ENCODE measurements around the gene TPTE2. TPM values are rescaled to one million over a fixed set of nuclear protein-coding genes. Genes with fewer than 3 reads are reported as not detected.
"Not testable (repeated sequence)": the region's sequence is repeated elsewhere in the genome, so short reads cannot be mapped to it uniquely, and the experiment has no call there.

The TPTE2 gene
- total RNA-seq = not detected

DNA sequence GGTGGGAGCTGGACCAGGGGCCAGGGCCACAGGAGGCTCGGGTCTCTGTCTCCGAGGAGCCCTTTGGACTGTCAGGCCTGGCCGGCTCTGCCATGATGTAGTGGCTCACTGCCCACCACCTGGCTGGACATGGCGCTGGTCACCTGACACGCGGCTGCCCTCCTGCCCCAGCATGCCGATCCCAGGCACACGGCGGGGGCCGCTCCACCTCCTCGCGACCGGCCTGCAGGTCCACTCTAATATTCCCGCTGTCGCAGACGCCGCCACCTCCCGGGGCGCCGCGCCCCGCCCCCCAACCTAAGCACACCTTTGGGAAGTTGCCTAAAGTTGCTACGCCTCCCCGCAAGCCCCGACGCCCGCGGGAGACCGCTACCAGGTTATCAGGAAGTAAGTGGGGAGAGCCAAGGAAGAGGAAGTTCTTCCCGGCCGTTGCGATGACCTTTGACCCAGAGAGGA, at the start of gene TPTE2:
Gene TPTE2, minus strand, starts transcription at position 406 of the 456 bp plus-strand sequence. CDS start 58,298 bp downstream, outside the sequence.
- H3K4me1 ChIP-seq; H3K4me3 ChIP-seq; H3K27ac ChIP-seq; DNase-seq; H3K9me3 ChIP-seq; intact Hi-C loops (cut with DNase I); H3K36me3 ChIP-seq: not testable (repeated sequence)
- 91 to 100% methylated on average over 2 to 7 of the region's 32 CpGs for WGBS, 2 donors
- H3K27me3 ChIP-seq = peaks cover 0 to 13% (median 2%) of the 10 kb centered on the region in 4 donors

DNA sequence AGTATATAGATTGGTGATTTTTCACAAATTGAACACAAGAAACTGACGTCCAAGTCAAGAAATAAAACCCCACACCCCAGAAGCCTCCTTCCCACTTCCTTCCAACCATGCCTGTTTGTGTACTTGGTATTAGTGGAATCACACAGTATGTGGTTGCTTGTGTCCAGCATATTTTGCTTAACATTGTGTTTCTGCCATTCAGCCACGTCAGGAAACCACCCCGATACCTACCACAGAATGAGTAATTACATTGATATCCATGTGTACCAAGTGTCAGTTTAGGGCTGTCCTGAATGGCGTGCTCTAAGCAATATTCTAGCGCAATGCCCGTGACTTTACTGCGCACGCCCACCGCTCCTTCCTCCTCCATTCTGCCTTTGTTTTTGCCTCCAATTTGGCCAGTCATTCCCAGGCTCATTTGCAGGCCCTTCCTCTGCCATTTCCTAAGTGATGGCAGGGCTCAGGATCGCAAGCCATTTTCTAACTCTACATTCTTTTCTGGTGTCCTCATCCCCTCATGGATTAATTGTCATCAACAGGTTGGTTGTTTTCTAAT, 46.3 kb upstream of the TPTE2 start:
- Histone ChIP-seq H3K36me3 (no peaks in the 10 kb centered on the region), H3K27ac (no peak overlapping the region), H3K4me1 (peaks cover 2 to 9% (median 7%) of the 10 kb centered on the region in 3 donors), H3K4me3 (no peak overlapping the region), H3K9me3 (no peaks in the 10 kb centered on the region), H3K27me3 (peaks cover 0 to 23% (median 0%) of the 10 kb centered on the region in 4 donors)
- TF ChIP-seq POLR2A (IDR thresholded peaks at IDR 0.05) = no peak
- TF ChIP-seq, protein P1, sequence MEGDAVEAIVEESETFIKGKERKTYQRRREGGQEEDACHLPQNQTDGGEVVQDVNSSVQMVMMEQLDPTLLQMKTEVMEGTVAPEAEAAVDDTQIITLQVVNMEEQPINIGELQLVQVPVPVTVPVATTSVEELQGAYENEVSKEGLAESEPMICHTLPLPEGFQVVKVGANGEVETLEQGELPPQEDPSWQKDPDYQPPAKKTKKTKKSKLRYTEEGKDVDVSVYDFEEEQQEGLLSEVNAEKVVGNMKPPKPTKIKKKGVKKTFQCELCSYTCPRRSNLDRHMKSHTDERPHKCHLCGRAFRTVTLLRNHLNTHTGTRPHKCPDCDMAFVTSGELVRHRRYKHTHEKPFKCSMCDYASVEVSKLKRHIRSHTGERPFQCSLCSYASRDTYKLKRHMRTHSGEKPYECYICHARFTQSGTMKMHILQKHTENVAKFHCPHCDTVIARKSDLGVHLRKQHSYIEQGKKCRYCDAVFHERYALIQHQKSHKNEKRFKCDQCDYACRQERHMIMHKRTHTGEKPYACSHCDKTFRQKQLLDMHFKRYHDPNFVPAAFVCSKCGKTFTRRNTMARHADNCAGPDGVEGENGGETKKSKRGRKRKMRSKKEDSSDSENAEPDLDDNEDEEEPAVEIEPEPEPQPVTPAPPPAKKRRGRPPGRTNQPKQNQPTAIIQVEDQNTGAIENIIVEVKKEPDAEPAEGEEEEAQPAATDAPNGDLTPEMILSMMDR (IDR thresholded peaks at IDR 0.05) = no peak
- DNase-seq = no peak
- WGBS, 2 donors = 91 to 93% methylated on average over 10 of the region's 10 CpGs
- intact Hi-C loops (cut with DNase I) = no loop called here

GRCh38 chr13:19606737-19607136, 45.4 kb upstream of the TPTE2 start:
- TF ChIP-seq, protein P1 (IDR thresholded peaks at IDR 0.05) = no peak
- TF ChIP-seq POLR2A (IDR thresholded peaks at IDR 0.05) = no peak
- Histone ChIP-seq H3K27ac (no peak overlapping the region), H3K27me3 (peaks cover 0 to 32% (median 0%) of the 10 kb centered on the region in 4 donors), H3K4me1 (peaks cover 7 to 18% (median 8%) of the 10 kb centered on the region in 3 donors), H3K9me3 (no peaks in the 10 kb centered on the region), H3K4me3 (no peak overlapping the region), H3K36me3 (no peaks in the 10 kb centered on the region)
- no peak for DNase-seq
- intact Hi-C loops (cut with DNase I) = no loop called here
- WGBS, 2 donors = 89 to 94% methylated on average over 2 of the region's 2 CpGs

DNA sequence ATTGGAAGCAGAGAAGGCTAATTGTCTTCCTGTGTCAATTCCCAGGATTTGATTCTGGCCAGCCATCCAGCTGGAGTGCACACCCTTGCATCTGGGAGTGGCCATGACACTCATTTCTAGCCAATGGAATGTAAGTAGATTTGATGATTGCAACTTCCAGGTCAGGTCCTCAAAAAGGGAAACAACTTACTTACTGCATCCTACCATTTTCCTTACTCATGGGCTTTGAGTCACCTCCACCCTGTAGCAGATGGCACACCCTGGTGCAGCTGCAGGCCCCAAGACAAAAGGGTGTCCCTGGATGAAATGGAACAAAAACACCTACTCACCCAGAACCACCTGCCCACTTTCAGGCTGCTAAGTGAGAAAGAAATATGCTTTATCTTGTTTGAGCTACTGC, 44.8 kb upstream of the TPTE2 start:
- DNase-seq = no peak
- TF ChIP-seq, protein P1 (IDR thresholded peaks at IDR 0.05) = no peak
- TF ChIP-seq POLR2A (IDR thresholded peaks at IDR 0.05) = no peak
- Histone ChIP-seq H3K9me3 (no peaks in the 10 kb centered on the region), H3K36me3 (no peaks in the 10 kb centered on the region), H3K4me1 (peaks cover 8 to 23% (median 10%) of the 10 kb centered on the region in 3 donors), H3K27me3 (peaks cover 0 to 38% (median 0%) of the 10 kb centered on the region in 4 donors), H3K27ac (no peak overlapping the region), H3K4me3 (no peak overlapping the region)
- intact Hi-C loops (cut with DNase I) = no loop called here

GRCh38 chr13:19605161-19605955, 44.0 kb upstream of the TPTE2 start:
- Histone ChIP-seq H3K9me3 (no peaks in the 10 kb centered on the region), H3K4me1 (peaks cover 8 to 23% (median 10%) of the 10 kb centered on the region in 3 donors), H3K27me3 (peaks cover 0 to 41% (median 0%) of the 10 kb centered on the region in 4 donors), H3K36me3 (no peaks in the 10 kb centered on the region), H3K4me3 (no peak overlapping the region), H3K27ac (no peak overlapping the region)
- DNase-seq = no peak
- WGBS, 2 donors = 46 to 66% methylated on average over 7 of the region's 7 CpGs
- TF ChIP-seq POLR2A (IDR thresholded peaks at IDR 0.05) = no peak
- TF ChIP-seq, protein P1 (IDR thresholded peaks at IDR 0.05) = no peak
- intact Hi-C loops (cut with DNase I) = no loop called here
